GM19239 (cell line): ENCODE measurements around the gene ANKRD61.
"Not testable (repeated sequence)": the region's sequence is repeated elsewhere in the genome, so short reads cannot be mapped to it uniquely, and the experiment has no call there.

Experiments
- DNase-seq: peaks from one replicate; pipeline ENCODE4 v3.0.0; 2011; ENCODE audit warnings: low spot score; ENCODE audit not compliant: insufficient read length
- FAIRE-seq: peaks from 2 replicates; lab custom pipeline; 2011; peaks lifted over from hg19 to GRCh38; lab: Jason Lieb, UNC

Gene ANKRD61

GRCh38 chr7:6030988-6031387, at the start of gene ANKRD61:
ANKRD61 (plus strand) TSS chr7:6031376; CDS start chr7:6031376, 0 bp downstream.
- DNase-seq (no peak), FAIRE-seq (no peak)

- not testable (repeated sequence) for FAIRE-seq, DNase-seq
Observed at GRCh38 chr7:5987061-5987460, 44.1 kb upstream of the ANKRD61 start.

DNA sequence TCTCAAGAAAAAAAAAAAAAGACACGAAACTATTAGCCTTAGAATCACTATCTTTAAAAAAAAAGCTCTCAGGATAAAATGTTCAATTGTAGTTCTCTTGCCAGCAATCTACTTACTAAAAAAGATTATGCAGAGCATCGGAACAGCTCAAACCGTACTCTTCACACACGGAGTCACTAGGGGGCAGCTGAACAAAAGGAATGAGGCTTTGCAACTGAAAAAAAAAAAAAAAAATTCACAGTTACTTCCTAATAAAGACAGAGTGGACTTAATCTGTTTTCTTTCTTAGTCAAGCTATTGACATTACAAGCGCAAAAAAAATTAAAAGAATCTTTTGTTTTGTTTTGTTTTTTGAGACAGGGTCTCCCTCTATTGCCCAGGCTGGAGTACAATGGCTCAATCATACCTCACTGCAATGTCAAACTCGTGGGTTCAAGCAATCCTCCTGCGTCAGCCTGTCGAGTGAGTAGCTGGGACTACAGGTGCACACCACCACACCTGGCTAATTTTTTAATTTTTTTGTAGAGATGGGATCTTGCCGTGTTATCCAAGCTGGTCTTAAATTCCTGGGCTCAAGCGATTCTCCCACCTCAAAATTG, 33.9 kb upstream of the ANKRD61 start:
- FAIRE-seq (peak; percentile 44), DNase-seq (no peak)

- no peak for DNase-seq
- no peak for FAIRE-seq
Observed at GRCh38 chr7:6007386-6007785, 23.8 kb upstream of the ANKRD61 start.

GRCh38 chr7:6007835-6008590, 23.2 kb upstream of the ANKRD61 start:
- DNase-seq, FAIRE-seq: not testable (repeated sequence)

GRCh38 chr7:6008668-6009611, 22.2 kb upstream of the ANKRD61 start, which contains the start of the genes AIMP2 and PMS2:
AIMP2 (plus strand) TSS chr7:6009272; CDS start chr7:6009364, 92 bp downstream.
PMS2 (minus strand) TSS chr7:6009049; CDS start chr7:6009019, 30 bp downstream.
- peak; percentile 83 for DNase-seq
- FAIRE-seq = peak; percentile 91

DNA sequence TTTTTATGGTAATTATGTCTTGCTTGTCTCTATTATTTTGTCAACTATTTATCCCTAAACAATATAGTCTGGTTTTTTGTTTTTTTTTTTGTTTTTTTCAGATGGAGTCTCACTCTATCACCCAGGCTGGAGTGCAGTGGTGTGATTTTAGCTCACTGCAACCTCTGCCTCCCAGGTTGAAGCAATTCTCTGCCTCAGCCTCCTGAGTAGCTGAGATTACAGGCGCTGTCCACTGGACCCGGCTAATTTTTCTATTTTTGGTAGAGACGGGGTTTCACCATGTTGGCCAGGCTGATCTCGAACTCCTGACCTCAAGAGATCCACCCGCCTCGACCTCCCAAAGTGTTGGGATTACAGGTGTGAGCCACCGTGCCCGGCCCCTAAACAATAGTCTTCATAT, 20.8 kb upstream of the ANKRD61 start:
- FAIRE-seq, DNase-seq: not testable (repeated sequence)

DNA sequence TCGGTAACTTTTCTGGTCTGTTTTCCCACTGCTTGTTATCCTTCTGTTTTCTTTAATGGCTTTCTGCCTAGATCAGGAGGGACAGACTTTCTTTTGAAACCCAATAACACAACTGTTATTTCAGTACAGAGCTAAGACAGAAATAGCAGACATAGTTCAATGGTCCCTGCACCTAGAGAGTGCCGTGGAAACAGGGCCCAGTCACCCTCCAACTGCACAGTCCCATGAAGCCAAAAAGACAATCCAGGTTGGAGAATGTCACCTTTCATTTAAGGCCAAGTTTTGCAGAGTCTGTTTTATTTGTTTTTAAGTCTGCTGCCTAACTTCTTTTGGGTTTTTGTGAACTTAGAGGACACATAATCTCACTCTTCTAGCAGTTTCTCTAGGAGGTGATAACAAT, 19.6 kb upstream of the ANKRD61 start:
- DNase-seq (no peak), FAIRE-seq (no peak)

GRCh38 chr7:6012355-6013104, 18.6 kb upstream of the ANKRD61 start:
- DNase-seq (no peak), FAIRE-seq (no peak)

GRCh38 chr7:6015917-6016652, 15.1 kb upstream of the ANKRD61 start:
- no peak for FAIRE-seq
- DNase-seq = no peak

DNA sequence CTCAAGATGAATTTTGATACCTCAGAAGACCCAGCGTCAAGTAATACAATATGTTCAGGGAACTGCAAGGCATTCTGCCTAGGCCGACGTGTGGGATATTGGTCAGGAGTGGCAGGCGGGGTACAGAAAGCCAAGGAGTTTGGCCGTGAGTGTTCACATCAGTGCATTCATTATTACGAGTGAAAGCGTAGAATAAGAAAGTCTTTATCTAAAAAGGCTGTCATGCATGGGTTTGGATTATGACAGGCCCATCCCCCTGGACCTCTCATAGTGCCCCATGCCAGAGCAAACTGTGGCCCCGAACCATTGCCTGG, 14.6 kb upstream of the ANKRD61 start:
- FAIRE-seq = no peak

DNA sequence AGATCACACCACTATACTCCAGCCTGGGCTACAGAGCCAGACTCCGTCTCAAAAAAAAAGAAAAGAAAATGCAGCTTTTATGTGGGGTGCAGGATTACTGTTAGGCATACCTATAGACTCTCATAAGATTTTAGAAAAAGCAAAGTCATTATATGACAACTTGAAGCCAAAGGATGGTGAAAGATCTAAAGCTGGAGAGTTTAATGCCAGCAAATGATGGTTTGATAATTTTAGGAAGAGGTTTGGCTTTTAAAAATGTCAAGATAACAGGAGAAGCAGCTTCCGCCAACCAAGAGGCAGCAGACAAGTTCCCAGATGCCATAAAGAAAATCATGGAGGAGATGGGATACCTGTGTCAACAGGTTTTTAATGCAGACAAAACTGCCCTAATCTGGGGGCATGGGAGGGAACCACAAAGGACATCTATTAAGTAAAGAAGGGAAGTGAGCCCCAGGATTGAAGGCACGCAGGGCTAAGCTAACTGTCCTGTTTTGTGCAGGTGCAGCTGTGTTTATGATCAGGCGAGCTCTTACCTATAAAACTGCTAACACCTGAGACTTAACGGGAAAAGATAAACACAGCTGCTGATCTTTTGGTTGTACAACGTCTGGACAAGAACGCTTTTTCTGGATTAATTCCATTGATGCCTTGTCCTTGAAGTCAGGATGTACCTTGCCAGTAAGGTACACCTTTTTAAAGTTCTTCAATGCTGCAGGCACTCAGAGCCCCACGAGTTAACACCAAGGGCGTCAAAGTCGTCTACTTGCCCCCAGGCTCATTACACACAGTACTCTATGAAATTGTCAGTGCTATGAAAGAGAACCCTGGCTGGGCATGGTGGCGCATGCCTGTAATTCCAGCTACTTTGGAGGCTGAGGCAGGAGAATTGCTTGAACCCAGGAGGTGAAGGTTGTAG, 10.5 kb upstream of the ANKRD61 start:
- FAIRE-seq (no peak), DNase-seq (no peak)

More for the DNA sequence above, 14.6 kb upstream of the ANKRD61 start:
- DNase-seq = no peak

GRCh38 chr7:6022707-6023106, 8.5 kb upstream of the ANKRD61 start:
- DNase-seq (no peak), FAIRE-seq (no peak)

DNA sequence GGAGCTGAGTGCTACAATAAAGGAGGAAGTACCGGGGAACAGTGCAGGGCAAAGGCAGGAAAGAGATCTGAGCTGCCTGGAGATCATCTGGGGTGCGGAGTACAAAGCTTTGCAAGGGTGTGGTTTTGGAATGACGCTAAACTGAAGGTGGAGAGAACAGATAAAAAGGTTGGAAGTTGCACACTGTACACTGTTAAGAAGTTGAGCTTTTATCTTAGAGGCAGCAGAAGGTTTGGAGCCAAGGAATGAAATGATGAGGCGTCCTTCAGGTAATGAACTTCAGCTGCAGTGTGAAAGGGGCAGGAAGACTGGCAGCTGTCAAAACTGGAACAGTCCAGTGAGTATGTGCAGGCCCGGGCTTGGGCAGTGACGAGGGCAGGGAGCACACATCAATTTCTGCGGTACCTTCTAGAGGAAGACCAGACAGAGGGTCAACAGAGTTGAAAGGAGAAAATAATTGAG, 7.2 kb upstream of the ANKRD61 start:
- DNase-seq (no peak), FAIRE-seq (no peak)

GRCh38 chr7:6026011-6026819, 5.0 kb upstream of the ANKRD61 start:
- peak; percentile 42 for DNase-seq
- peak; percentile 11 for FAIRE-seq

DNA sequence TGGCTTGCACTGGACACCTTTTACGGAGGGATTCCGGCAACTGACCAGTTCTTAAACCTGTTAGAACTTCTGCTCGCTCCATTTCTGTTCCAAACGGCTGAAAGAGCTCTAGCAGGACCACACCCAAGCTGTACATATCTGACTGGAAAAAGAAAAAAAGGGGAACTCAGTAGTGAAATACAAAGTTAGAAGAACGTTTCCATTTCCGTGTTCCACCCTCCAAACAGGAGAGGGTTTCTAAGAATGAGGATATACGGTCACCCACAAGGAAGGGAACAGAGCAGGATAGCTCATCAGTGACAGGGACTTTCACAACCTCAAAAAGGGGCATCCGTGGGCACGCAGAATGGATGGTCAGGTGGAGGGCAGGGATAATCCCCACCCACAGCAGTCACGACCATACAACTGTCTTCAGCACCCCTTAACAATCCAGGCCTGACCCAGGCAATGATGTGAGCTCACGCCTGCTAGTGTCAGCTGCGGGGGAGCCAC, 4.3 kb upstream of the ANKRD61 start:
- FAIRE-seq = no peak
- DNase-seq = no peak

DNA sequence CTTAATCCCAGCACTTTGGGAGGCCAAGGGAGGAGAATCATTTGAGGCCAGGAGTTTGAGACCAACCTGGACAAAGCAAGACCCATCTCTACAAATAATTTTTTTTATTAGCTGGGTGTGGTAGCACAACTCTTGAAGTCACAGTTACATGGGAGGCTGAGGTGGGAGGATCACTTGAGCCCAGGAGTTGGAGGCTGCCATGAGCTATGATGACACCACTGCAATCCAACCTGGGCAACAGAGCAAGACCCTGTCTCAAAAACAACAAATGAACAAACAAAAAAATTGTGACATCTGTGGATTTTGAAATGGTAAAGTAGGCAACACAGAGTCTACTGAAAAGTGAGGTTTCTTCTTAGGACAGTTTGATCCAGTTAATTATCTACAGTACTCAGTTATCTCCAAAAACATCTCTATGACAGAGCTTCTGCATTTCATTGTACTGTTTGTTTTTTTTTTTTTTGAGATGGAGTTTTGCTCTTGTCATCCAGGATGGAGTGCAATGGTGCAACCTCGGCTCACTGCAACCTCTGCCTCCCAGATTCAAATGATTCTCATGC, 3.3 kb upstream of the ANKRD61 start:
- no peak for DNase-seq
- FAIRE-seq = no peak
